ENCODE measurements around the gene HSF5. TPM values are rescaled to one million over a fixed set of nuclear protein-coding genes. Genes with fewer than 3 reads are reported as not detected.
A peak's percentile ranks its signal among the peaks of the same experiment; 100 is the strongest.

HSF5 gene
- total RNA-seq, 4 donors from 2014 or later = 0.28 to 0.83 TPM; not detected in 2

GRCh38 chr17:58377093-58377601, 111.1 kb downstream of the HSF5 start:
- Histone ChIP-seq H3K9me3 (no peaks in the 10 kb centered on the region), H3K4me1 (peaks cover 0 to 67% (median 3%) of the 10 kb centered on the region in 4 donors), H3K27ac (peak overlapping the region in 3 of 4 donors; percentile 15 to 79 (median 45)), H3K36me3 (no peaks in the 10 kb centered on the region), H3K27me3 (no peaks in the 10 kb centered on the region), H3K4me3 (no peak overlapping the region)
- DNase-seq = peak in 1 of 3 donors; percentile 58
- TF ChIP-seq POLR2A (IDR thresholded peaks at IDR 0.05) (no peak), CTCF (IDR thresholded peaks at IDR 0.05) (no peak)

DNA sequence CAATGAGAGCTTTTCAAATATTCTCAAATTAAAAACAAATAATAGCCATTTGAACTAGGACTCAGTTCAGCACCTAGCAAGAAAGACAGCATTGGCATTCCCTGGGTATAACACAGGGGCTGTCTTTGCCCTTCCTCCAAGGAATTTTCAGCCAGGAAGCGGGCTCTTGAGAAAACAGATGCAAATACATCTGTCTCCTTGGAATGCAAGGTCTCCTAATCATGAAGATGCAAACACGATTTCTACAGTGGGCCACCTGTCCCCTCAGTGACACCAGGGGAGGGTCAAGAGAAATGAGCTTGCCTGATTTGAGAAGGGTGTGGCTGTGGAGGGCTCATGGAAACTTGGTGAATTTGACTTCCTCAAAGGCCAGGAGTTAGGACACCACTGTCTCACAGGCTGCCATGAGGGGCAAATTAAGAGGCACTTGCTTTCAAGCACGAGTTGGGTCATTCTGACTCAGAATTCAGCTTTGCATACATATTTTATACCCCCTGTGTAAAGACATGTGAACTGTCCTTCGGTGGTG, 111.7 kb downstream of the HSF5 start:
- no peak for TF ChIP-seq CTCF (IDR thresholded peaks at IDR 0.05)
- TF ChIP-seq POLR2A (IDR thresholded peaks at IDR 0.05) = no peak
- Histone ChIP-seq H3K9me3 (no peaks in the 10 kb centered on the region), H3K27ac (peak overlapping the region in 3 of 4 donors; percentile 15 to 79 (median 45)), H3K36me3 (no peaks in the 10 kb centered on the region), H3K4me1 (peaks cover 0 to 61% (median 0%) of the 10 kb centered on the region in 4 donors), H3K27me3 (no peaks in the 10 kb centered on the region), H3K4me3 (no peak overlapping the region)
- no peak for DNase-seq

- Histone ChIP-seq H3K27me3 (no peaks in the 10 kb centered on the region), H3K9me3 (no peaks in the 10 kb centered on the region), H3K4me3 (no peak overlapping the region), H3K36me3 (no peaks in the 10 kb centered on the region), H3K27ac (peak overlapping the region in 2 of 4 donors; percentile 28 to 76), H3K4me1 (peaks cover 0 to 60% (median 0%) of the 10 kb centered on the region in 4 donors)
- TF ChIP-seq POLR2A (IDR thresholded peaks at IDR 0.05) (no peak), CTCF (IDR thresholded peaks at IDR 0.05) (no peak)
- peak in 1 of 3 donors; percentile 57 for DNase-seq
Measured at GRCh38 chr17:58375811-58376210, 112.4 kb downstream of the HSF5 start.

DNA sequence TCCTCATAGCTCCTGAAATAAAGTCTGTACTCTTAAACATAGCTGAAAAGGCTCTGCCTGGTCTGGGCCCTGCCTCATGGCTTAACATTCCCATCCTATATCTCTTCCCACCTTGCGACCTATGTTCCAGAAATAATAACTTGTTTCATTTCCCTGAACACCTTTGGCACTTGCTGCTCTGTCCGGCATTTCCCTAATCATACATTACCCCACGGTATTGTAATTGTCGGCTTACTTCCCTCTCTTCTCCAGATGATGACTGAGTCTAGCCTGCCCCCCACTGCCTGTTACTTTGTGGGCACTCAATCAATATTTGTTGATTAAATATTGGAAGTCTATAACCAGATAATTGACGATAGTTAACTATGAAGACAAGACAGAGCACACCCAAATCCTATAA, 113.0 kb downstream of the HSF5 start:
- Histone ChIP-seq H3K4me3 (no peak overlapping the region), H3K36me3 (no peaks in the 10 kb centered on the region), H3K27me3 (no peaks in the 10 kb centered on the region), H3K9me3 (no peaks in the 10 kb centered on the region), H3K27ac (peak overlapping the region in 2 of 4 donors; percentile 28 to 76), H3K4me1 (peaks cover 0 to 60% (median 0%) of the 10 kb centered on the region in 4 donors)
- TF ChIP-seq CTCF (IDR thresholded peaks at IDR 0.05) = peak in 3 of 6 experiments; percentile 21 to 44 (median 24)
- TF ChIP-seq POLR2A (IDR thresholded peaks at IDR 0.05) = no peak
- DNase-seq = no peak

DNA sequence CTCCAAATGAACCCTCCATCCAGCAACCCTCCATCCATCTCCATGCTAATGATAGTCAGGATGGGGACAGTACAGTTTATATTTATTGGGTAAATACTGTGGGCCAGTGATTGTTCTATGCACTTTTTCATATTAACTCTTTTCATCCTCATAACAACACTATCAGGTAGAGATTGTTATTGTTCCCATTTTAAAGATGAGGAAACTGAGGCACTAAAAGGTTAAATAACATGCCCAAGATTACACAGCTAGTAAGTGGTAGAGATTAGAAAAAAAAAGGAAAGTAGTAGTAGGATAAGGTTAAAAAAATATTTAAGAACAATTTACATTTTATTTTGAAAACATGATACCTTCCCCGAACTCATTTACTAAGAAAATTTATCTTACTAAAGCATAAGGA, 114.3 kb downstream of the HSF5 start:
- no peaks in the 10 kb centered on the region for H3K27me3 ChIP-seq
- DNase-seq = no peak
- no peaks in the 10 kb centered on the region for H3K9me3 ChIP-seq
- no peak overlapping the region for H3K4me3 ChIP-seq
- TF ChIP-seq CTCF (IDR thresholded peaks at IDR 0.05) = no peak
- no peak for TF ChIP-seq POLR2A (IDR thresholded peaks at IDR 0.05)
- H3K4me1 ChIP-seq = peaks cover 0 to 53% (median 3%) of the 10 kb centered on the region in 4 donors
- H3K27ac ChIP-seq = no peak overlapping the region
- H3K36me3 ChIP-seq = no peaks in the 10 kb centered on the region

Measured in Peyer's patch (tissue), 4 donors.